HepG2 (cell line): ENCODE measurements around the gene TALDO1. TPM values are rescaled to one million over a fixed set of nuclear protein-coding genes. Genes with fewer than 3 reads are reported as not detected.

Source experiments
- ARNT ChIP-seq: fragments of 450-650 bp; IDR thresholded peaks from 2 replicates; pipeline ENCODE4 v1.6.1; 2017
- CBFB ChIP-seq: sonication (generic); formaldehyde crosslinking; IDR thresholded peaks from 2 replicates; pipeline ENCODE4 v1.4.0; 2020; ENCODE audit warnings: missing genetic modification reagents
- CCDC6 ChIP-seq: sonication (generic); formaldehyde crosslinking; IDR thresholded peaks from 2 replicates; pipeline ENCODE4 v1.8.1; 2022; ENCODE audit warnings: mild to moderate bottlenecking, missing genetic modification reagents, moderate library complexity
- FOXA3 ChIP-seq: IDR thresholded peaks from 2 replicates; pipeline ENCODE4 v1.6.1; 2016; ENCODE audit warnings: missing genetic modification reagents, missing compliant biosample characterization
- GABPA ChIP-seq, 2 experiments: IDR thresholded peaks; 2 replicates each; pipeline ENCODE4 v1.6.1; 2011 to 2016; ENCODE audit warnings: low read depth in 2 of 2, low read length in 1 of 2, missing biosample characterization in 1 of 2, missing genetic modification characterization in 1 of 2
- JDP2 ChIP-seq: sonication (generic); formaldehyde crosslinking; IDR thresholded peaks from 2 replicates; pipeline ENCODE4 v1.8.1; 2022; ENCODE audit warnings: missing genetic modification reagents, borderline replicate concordance
- JUN ChIP-seq: sonication (generic); formaldehyde crosslinking; IDR thresholded peaks from 2 replicates; pipeline ENCODE4 v1.4.0; 2020; ENCODE audit warnings: mild to moderate bottlenecking, missing genetic modification reagents
- KLF13 ChIP-seq: sonication (generic); formaldehyde crosslinking; IDR thresholded peaks from 2 replicates; pipeline ENCODE4 v1.4.0; 2020; ENCODE audit warnings: mild to moderate bottlenecking, missing genetic modification reagents
- MEIS1 ChIP-seq: sonication (generic); formaldehyde crosslinking; IDR thresholded peaks from 2 replicates; pipeline ENCODE4 v1.9.0; 2021; ENCODE audit warnings: mild to moderate bottlenecking, missing genetic modification reagents, moderate library complexity, borderline replicate concordance
- MYNN ChIP-seq: sonication (generic); formaldehyde crosslinking; IDR thresholded peaks from 2 replicates; pipeline ENCODE4 v1.4.0; 2020; ENCODE audit warnings: mild to moderate bottlenecking, low read depth, missing genetic modification reagents
- ONECUT2 ChIP-seq: sonication (generic); formaldehyde crosslinking; IDR thresholded peaks from 2 replicates; pipeline ENCODE4 v1.4.0; 2020; ENCODE audit warnings: missing genetic modification reagents
- PRPF4 ChIP-seq: fragments of 200-400 bp; formaldehyde crosslinking; IDR thresholded peaks from 2 replicates; pipeline ENCODE4 v1.6.1; 2016; ENCODE audit warnings: low read length, low read depth; ENCODE audit not compliant: poor library complexity, severe bottlenecking
- SMAD3 ChIP-seq: sonication (generic); formaldehyde crosslinking; IDR thresholded peaks from 2 replicates; pipeline ENCODE4 v1.4.0; 2020; ENCODE audit warnings: missing genetic modification reagents
- SOX6 ChIP-seq, 2 experiments: fragments of 450-650 bp in 1 of 2; sonication (generic) in 1 of 2; formaldehyde crosslinking in 1 of 2; IDR thresholded peaks; 2 replicates each; pipeline versions ENCODE4 v1.4.0 to v1.6.1; 2017 to 2020; ENCODE audit warnings: antibody characterized with exemption in 1 of 2, mild to moderate bottlenecking in 1 of 2, missing genetic modification reagents in 1 of 2
- SRY ChIP-seq: sonication (generic); formaldehyde crosslinking; IDR thresholded peaks from 2 replicates; pipeline ENCODE4 v1.8.0; 2022; ENCODE audit warnings: mild to moderate bottlenecking, missing genetic modification reagents
- TP53 ChIP-seq: sonication (generic); formaldehyde crosslinking; conservative IDR thresholded peaks from 2 replicates; pipeline ENCODE4 v1.4.0; 2020; ENCODE audit warnings: missing genetic modification reagents
- XRCC5 ChIP-seq: fragments of 200-400 bp; formaldehyde crosslinking; optimal IDR thresholded peaks from 2 replicates; pipeline ENCODE3; 2017; ENCODE audit warnings: mild to moderate bottlenecking, low read length
- ZNF235 ChIP-seq: sonication (generic); formaldehyde crosslinking; IDR thresholded peaks from 2 replicates; pipeline ENCODE4 v1.8.1; 2023; ENCODE audit warnings: mild to moderate bottlenecking, missing genetic modification reagents, borderline replicate concordance
- ZNF850 ChIP-seq: sonication (generic); formaldehyde crosslinking; conservative IDR thresholded peaks from 2 replicates; pipeline ENCODE4 v1.9.0; 2021; ENCODE audit warnings: mild to moderate bottlenecking, missing genetic modification reagents
- ZSCAN12 ChIP-seq: sonication (generic); formaldehyde crosslinking; IDR thresholded peaks from 2 replicates; pipeline ENCODE4 v1.9.0; 2021; ENCODE audit warnings: mild to moderate bottlenecking, missing genetic modification reagents
- polyA plus RNA-seq, 8 experiments: library from polyadenylated mRNA; depleted of rRNA in 3 of 8; stranded (reverse) in 7 of 8; unstranded in 1 of 8; fragments of >200 nt; fragmentation: Illumina TruSeq in 4 of 8; extraction: Trizol in 4 of 8; gene quantifications; 2 replicates each; pipeline versions ENCODE4 v1.2.1 to v1.2.3, GENCODE V29; 2011 to 2016; ENCODE audit warnings: low read depth in 4 of 8, missing spikeins in 1 of 8, mixed read lengths in 1 of 8; ENCODE audit not compliant: insufficient read depth in 1 of 8
- total RNA-seq, 5 experiments: library from RNA; depleted of rRNA; stranded (reverse); fragments of >200 nt; fragmentation: Illumina TruSeq; extraction: Trizol; gene quantifications; 2 replicates each; pipeline ENCODE4 v1.2.3, GENCODE V29; 2016; ENCODE audit warnings: low read depth in 1 of 5
- TF ChIP-seq, protein P1 (sequence below): sonication (generic); formaldehyde crosslinking; IDR thresholded peaks from 2 replicates; pipeline ENCODE4 v1.8.1; 2023; ENCODE audit warnings: mild to moderate bottlenecking, missing genetic modification reagents
- TF ChIP-seq, protein P2 (sequence below): sonication (generic); formaldehyde crosslinking; IDR thresholded peaks from 2 replicates; pipeline ENCODE4 v1.8.0; 2022; ENCODE audit warnings: low read depth, missing genetic modification reagents
- TF ChIP-seq, protein P3 (sequence below): sonication (generic); formaldehyde crosslinking; IDR thresholded peaks from 2 replicates; pipeline ENCODE4 v1.4.0; 2020; ENCODE audit warnings: missing genetic modification reagents, borderline replicate concordance

TALDO1 gene
- total and polyA plus RNA-seq, 2 of the 13 experiments (the other 11 are each of a cell fraction or from before 2014, with no cell fraction given): 107 to 240 TPM

DNA sequence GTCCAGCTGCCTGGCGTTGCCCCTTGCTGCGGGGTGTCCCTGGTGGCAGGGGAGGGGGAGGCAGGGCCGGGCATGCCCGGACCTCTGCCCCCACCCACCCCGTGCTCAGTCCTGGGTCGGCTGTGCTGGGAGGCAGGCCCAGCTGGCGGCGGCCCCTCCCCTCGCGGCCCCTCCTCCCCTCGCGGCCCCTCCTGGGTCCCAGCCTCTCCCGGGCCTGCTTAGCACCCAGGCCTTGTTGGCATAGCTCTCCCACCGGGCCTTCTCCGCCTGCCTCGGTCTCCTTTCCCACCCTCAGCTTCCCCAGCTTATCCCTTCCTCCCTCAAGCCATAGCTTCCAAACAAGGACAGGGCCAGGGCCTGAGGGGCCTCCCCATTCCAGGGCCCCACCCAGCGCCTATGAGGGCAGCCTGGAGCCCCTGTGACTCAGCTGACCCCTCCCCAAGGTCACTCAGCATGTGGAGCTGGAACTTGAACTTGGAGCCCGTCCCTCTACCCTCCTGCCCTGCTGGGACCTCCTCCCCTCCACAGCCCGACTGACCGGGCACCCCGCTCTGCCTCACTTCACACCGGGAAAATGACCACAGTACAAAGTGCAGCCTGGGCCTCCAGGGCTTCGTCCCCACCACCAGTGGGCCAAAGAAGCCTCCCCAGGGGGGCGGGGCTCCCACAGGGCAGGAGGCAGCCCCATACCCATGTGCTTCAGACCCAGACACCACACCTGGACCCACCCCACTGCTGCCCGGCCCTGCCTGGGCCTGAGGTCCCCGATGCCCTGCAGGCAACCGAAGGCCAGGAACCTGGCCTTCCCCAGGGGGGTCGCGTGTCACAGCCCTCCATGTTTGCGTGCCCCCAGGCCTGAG, 40.1 kb upstream of the TALDO1 start (continued):
- TF ChIP-seq ZNF850 (CRISPR knock-in tag) (0 out of 2 replicates have a peak, but pooled peaks have one; percentile 56), ZNF235 (CRISPR knock-in tag) (peak; percentile 62), TP53 (CRISPR knock-in tag) (no peak; the same call in 1 of the 2 replicates), ZSCAN12 (CRISPR knock-in tag) (peak; percentile 20; the same call in 1 of the 2 replicates), SMAD3 (CRISPR knock-in tag) (0 out of 2 replicates have a peak, but pooled peaks have one; percentile 72), GABPA (IDR thresholded peaks at IDR 0.05; ENCODE audit: low read depth, low read length) (no peak), GABPA (CRISPR knock-in tag; IDR thresholded peaks at IDR 0.05; ENCODE audit: low read depth) (peak; percentile 61), XRCC5 (peak; percentile 80), SOX6 (IDR thresholded peaks at IDR 0.05) (no peak), SOX6 (CRISPR knock-in tag; IDR thresholded peaks at IDR 0.05) (peak; percentile 83), PRPF4 (no peak), MYNN (no peak), MEIS1 (peak; percentile 68; the same call in 1 of the 2 replicates), SRY (CRISPR knock-in tag) (no peak; the same call in 1 of the 2 replicates), ARNT (no peak), KLF13 (CRISPR knock-in tag) (no peak; the same call in 1 of the 2 replicates), ONECUT2 (CRISPR knock-in tag) (no peak), FOXA3 (peak; percentile 52), JUN (CRISPR knock-in tag) (peak; percentile 84; the same call in 1 of the 2 replicates), CBFB (CRISPR knock-in tag) (peak; percentile 20; the same call in 1 of the 2 replicates), CCDC6 (CRISPR knock-in tag) (peak; percentile 47), JDP2 (CRISPR knock-in tag) (no peak)
- TF ChIP-seq, protein P1, sequence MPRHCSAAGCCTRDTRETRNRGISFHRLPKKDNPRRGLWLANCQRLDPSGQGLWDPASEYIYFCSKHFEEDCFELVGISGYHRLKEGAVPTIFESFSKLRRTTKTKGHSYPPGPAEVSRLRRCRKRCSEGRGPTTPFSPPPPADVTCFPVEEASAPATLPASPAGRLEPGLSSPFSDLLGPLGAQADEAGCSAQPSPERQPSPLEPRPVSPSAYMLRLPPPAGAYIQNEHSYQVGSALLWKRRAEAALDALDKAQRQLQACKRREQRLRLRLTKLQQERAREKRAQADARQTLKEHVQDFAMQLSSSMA: no peak; the same call in 1 of the 2 replicates
- TF ChIP-seq, protein P2, sequence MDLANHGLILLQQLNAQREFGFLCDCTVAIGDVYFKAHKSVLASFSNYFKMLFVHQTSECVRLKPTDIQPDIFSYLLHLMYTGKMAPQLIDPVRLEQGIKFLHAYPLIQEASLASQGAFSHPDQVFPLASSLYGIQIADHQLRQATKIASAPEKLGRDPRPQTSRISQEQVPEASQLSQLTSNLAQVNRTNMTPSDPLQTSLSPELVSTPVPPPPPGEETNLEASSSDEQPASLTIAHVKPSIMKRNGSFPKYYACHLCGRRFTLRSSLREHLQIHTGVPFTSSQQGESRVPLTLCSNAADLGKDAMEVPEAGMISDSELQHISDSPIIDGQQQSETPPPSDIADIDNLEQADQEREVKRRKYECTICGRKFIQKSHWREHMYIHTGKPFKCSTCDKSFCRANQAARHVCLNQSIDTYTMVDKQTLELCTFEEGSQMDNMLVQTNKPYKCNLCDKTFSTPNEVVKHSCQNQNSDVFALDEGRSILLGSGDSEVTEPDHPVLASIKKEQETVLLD (CRISPR knock-in tag): no peak
- TF ChIP-seq, protein P3, sequence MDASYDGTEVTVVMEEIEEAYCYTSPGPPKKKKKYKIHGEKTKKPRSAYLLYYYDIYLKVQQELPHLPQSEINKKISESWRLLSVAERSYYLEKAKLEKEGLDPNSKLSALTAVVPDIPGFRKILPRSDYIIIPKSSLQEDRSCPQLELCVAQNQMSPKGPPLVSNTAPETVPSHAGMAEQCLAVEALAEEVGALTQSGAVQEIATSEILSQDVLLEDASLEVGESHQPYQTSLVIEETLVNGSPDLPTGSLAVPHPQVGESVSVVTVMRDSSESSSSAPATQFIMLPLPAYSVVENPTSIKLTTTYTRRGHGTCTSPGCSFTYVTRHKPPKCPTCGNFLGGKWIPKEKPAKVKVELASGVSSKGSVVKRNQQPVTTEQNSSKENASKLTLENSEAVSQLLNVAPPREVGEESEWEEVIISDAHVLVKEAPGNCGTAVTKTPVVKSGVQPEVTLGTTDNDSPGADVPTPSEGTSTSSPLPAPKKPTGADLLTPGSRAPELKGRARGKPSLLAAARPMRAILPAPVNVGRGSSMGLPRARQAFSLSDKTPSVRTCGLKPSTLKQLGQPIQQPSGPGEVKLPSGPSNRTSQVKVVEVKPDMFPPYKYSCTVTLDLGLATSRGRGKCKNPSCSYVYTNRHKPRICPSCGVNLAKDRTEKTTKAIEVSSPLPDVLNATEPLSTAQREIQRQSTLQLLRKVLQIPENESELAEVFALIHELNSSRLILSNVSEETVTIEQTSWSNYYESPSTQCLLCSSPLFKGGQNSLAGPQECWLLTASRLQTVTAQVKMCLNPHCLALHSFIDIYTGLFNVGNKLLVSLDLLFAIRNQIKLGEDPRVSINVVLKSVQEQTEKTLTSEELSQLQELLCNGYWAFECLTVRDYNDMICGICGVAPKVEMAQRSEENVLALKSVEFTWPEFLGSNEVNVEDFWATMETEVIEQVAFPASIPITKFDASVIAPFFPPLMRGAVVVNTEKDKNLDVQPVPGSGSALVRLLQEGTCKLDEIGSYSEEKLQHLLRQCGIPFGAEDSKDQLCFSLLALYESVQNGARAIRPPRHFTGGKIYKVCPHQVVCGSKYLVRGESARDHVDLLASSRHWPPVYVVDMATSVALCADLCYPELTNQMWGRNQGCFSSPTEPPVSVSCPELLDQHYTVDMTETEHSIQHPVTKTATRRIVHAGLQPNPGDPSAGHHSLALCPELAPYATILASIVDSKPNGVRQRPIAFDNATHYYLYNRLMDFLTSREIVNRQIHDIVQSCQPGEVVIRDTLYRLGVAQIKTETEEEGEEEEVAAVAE (CRISPR knock-in tag): no peak
